Liver (tissue), 3 donors: ENCODE measurements around the gene SV2B.

Experiments
- ATF3 ChIP-seq: IDR thresholded peaks from 2 replicates; pipeline ENCODE4 v1.6.1; 2016; ENCODE audit warnings: antibody characterized with exemption
- CTCF ChIP-seq: fragments of 150-350 bp; IDR thresholded peaks from 2 replicates; pipeline ENCODE4 v1.5.1; 2017; ENCODE audit warnings: improper control_type of control experiment, low read depth, low read length; ENCODE audit not compliant: missing input control
- FOXA1 ChIP-seq: IDR thresholded peaks from 2 replicates; pipeline ENCODE4 v1.6.1; 2016; ENCODE audit warnings: antibody characterized with exemption
- HNF4G ChIP-seq: IDR thresholded peaks from 2 replicates; pipeline ENCODE4 v1.6.1; 2016; ENCODE audit warnings: antibody characterized with exemption
- MAX ChIP-seq: IDR thresholded peaks from 2 replicates; pipeline ENCODE4 v1.6.1; 2016; ENCODE audit warnings: antibody characterized with exemption
- SP1 ChIP-seq: IDR thresholded peaks from 2 replicates; pipeline ENCODE4 v1.6.1; 2018; ENCODE audit warnings: antibody characterized with exemption, mild to moderate bottlenecking
- donor health status: healthy.
- donor health status: healthy.

- TF ChIP-seq FOXA1 (no peak), SP1 (no peak), CTCF (no peak), MAX (no peak), ATF3 (no peak), HNF4G (no peak)
Observed at GRCh38 chr15:91335702-91336101, 235.6 kb downstream of the SV2B start.
